Ishikawa (cell line): ENCODE data around the gene ESR1.

Experiments used
- CEBPB ChIP-seq: IDR thresholded peaks from 2 replicates; pipeline ENCODE4 v1.6.1; 2012
- CREB1 ChIP-seq: IDR thresholded peaks from 2 replicates; pipeline ENCODE4 v1.6.1; 2012; ENCODE audit warnings: low read depth
- EGR1 ChIP-seq: IDR thresholded peaks from 2 replicates; pipeline ENCODE4 v1.6.1; 2012
- EP300 ChIP-seq: IDR thresholded peaks from 2 replicates; pipeline ENCODE4 v1.6.1; 2012; ENCODE audit warnings: borderline replicate concordance
- FOXM1 ChIP-seq: IDR thresholded peaks from 2 replicates; pipeline ENCODE4 v1.6.1; 2012; ENCODE audit warnings: low read depth, borderline replicate concordance
- MAX ChIP-seq: IDR thresholded peaks from 2 replicates; pipeline ENCODE4 v1.6.1; 2012
- NFIC ChIP-seq: IDR thresholded peaks from 2 replicates; pipeline ENCODE4 v1.6.1; 2012
- RAD21 ChIP-seq: IDR thresholded peaks from 2 replicates; pipeline ENCODE4 v1.6.1; 2012; ENCODE audit warnings: low read depth
- REST ChIP-seq: IDR thresholded peaks from 2 replicates; pipeline ENCODE4 v1.6.1; 2012; ENCODE audit warnings: low read depth, mild to moderate bottlenecking
- TAF1 ChIP-seq: IDR thresholded peaks from 2 replicates; pipeline ENCODE4 v1.6.1; 2012; ENCODE audit warnings: low read depth, mild to moderate bottlenecking
- TCF12 ChIP-seq: IDR thresholded peaks from 2 replicates; pipeline ENCODE4 v1.6.1; 2012; ENCODE audit warnings: low read depth
- TEAD4 ChIP-seq: IDR thresholded peaks from 2 replicates; pipeline ENCODE4 v1.6.1; 2012
- USF1 ChIP-seq: IDR thresholded peaks from 2 replicates; pipeline ENCODE4 v1.6.1; 2012
- YY1 ChIP-seq: IDR thresholded peaks from 2 replicates; pipeline ENCODE4 v1.6.1; 2012; ENCODE audit warnings: low read depth
- ZBTB7A ChIP-seq: IDR thresholded peaks from 2 replicates; pipeline ENCODE4 v1.6.1; 2012; ENCODE audit warnings: low read depth

The ESR1 gene

GRCh38 chr6:152086223-152086873 is 278.9 kb downstream of the ESR1 start:
- TF ChIP-seq REST (no peak), CREB1 (no peak), RAD21 (no peak), EGR1 (no peak), TCF12 (no peak), NFIC (no peak), USF1 (no peak), CEBPB (no peak), ZBTB7A (no peak), MAX (no peak), TAF1 (no peak), FOXM1 (no peak), YY1 (no peak), TEAD4 (no peak), EP300 (no peak)

- no peak for TF ChIP-seq ZBTB7A
- TF ChIP-seq TAF1, result no peak
- TF ChIP-seq MAX, result no peak
- TF ChIP-seq RAD21, result no peak
- no peak for TF ChIP-seq CEBPB
- no peak for TF ChIP-seq EGR1
- no peak for TF ChIP-seq USF1
Observed at GRCh38 chr6:152087096-152087495, 279.6 kb downstream of the ESR1 start.

GRCh38 chr6:152087701-152088100 is 280.2 kb downstream of the ESR1 start:
- TF ChIP-seq NFIC (no peak), REST (no peak), EGR1 (no peak), ZBTB7A (no peak), TCF12 (no peak), FOXM1 (no peak), USF1 (no peak), RAD21 (no peak), MAX (no peak), EP300 (no peak), YY1 (no peak), TAF1 (no peak), CREB1 (no peak)

GRCh38 chr6:152089992-152090391 is 282.5 kb downstream of the ESR1 start:
- TF ChIP-seq REST (no peak), RAD21 (no peak), CREB1 (no peak), TAF1 (no peak), MAX (no peak), YY1 (no peak), CEBPB (no peak), NFIC (no peak)
